Upper lobe of left lung (tissue), 6 donors: Measurements from ENCODE around the gene PTGFRN. TPM values are rescaled to one million over a fixed set of nuclear protein-coding genes. Genes with fewer than 3 reads are reported as not detected.
A peak's percentile ranks its signal among the peaks of the same experiment; 100 is the strongest.
"Not testable (repeated sequence)": the region's sequence is repeated elsewhere in the genome, so short reads cannot be mapped to it uniquely, and the experiment has no call there.

ENCODE experiments used
- ATAC-seq, 2 donors: fragments of 200-7000 bp; cut with Tn5 transposase; one replicate each; pipeline ENCODE4 v1.9.1; 2022; ENCODE audit warnings: mild to moderate bottlenecking in 2 of 2, moderate library complexity in 2 of 2; ENCODE audit not compliant: low FRiP score in 2 of 2
- DNase-seq, 2 donors: peaks; one replicate each; pipeline ENCODE4 v3.0.0-alpha.2; 2019 to 2020
- H3K27ac ChIP-seq, 4 donors: fragments of 200-600 bp; sonication (generic); one replicate each; pipeline ENCODE4 v1.5.1; 2016 to 2019
- H3K27me3 ChIP-seq, 4 donors: fragments of 200-600 bp; sonication (generic); one replicate each; pipeline ENCODE4 v1.5.1; 2017 to 2019
- H3K36me3 ChIP-seq, 4 donors: fragments of 200-600 bp; sonication (generic); one replicate each; pipeline ENCODE4 v1.5.1; 2016 to 2019
- H3K4me1 ChIP-seq, 4 donors: fragments of 200-600 bp; sonication (generic); one replicate each; pipeline ENCODE4 v1.5.1; 2018 to 2019
- H3K4me3 ChIP-seq, 4 donors: fragments of 200-600 bp; sonication (generic); one replicate each; pipeline ENCODE4 v1.5.1; 2017 to 2019; ENCODE audit warnings: mild to moderate bottlenecking in 2 of 4, moderate library complexity in 1 of 4
- H3K9me3 ChIP-seq, 4 donors: fragments of 200-600 bp; sonication (generic); one replicate each; pipeline ENCODE4 v1.5.1; 2018 to 2019
- EP300 ChIP-seq, 4 donors: sonication (generic); formaldehyde crosslinking; IDR thresholded peaks; one replicate each; pipeline ENCODE4 v1.5.1; 2017; ENCODE audit warnings: antibody characterized with exemption in 4 of 4, control low read depth in 2 of 4
- POLR2A ChIP-seq, 4 donors: fragments of 450-650 bp; IDR thresholded peaks; one replicate each; pipeline ENCODE4 v1.5.1; 2016 to 2017; ENCODE audit warnings: antibody characterized with exemption in 4 of 4, mild to moderate bottlenecking in 2 of 4
- POLR2AphosphoS5 ChIP-seq, 2 donors: sonication (generic); formaldehyde crosslinking; IDR thresholded peaks; one replicate each; pipeline ENCODE4 v1.5.1; 2017; ENCODE audit warnings: antibody characterized with exemption in 2 of 2
- WGBS, 2 donors: methylation state at CpG; one replicate each; pipeline ENCODE4 v1.1.5; 2017 to 2018; 5-methylcytosine and 5-hydroxymethylcytosine counted together
- total RNA-seq, 6 donors: library from RNA; depleted of rRNA in 4 of 6; stranded (reverse); fragments of >200 nt in 4 of 6; gene quantifications; one replicate each; pipeline versions ENCODE4 v1.1.0 to v1.2.1, GENCODE V29; 2016 to 2021
- TF ChIP-seq, protein P1 (sequence below), 6 experiments: fragments of 450-650 bp in 4 of 6; fragments of 200-600 bp in 2 of 6; sonication (generic) in 2 of 6; IDR thresholded peaks; one replicate each; pipeline ENCODE4 v1.5.1; 2016 to 2019; ENCODE audit warnings: antibody characterized with exemption in 6 of 6
- donor health status: DM: no; HTN: no; CAD: no; lungs with moderate emphysema.
- donor health status: DM: no; HTN: yes; CAD: no; lungs with severe emphysema.

Gene PTGFRN
- total RNA-seq, 6 donors from 2014 or later: 11.7 to 33.6 (median 20.1) TPM

DNA sequence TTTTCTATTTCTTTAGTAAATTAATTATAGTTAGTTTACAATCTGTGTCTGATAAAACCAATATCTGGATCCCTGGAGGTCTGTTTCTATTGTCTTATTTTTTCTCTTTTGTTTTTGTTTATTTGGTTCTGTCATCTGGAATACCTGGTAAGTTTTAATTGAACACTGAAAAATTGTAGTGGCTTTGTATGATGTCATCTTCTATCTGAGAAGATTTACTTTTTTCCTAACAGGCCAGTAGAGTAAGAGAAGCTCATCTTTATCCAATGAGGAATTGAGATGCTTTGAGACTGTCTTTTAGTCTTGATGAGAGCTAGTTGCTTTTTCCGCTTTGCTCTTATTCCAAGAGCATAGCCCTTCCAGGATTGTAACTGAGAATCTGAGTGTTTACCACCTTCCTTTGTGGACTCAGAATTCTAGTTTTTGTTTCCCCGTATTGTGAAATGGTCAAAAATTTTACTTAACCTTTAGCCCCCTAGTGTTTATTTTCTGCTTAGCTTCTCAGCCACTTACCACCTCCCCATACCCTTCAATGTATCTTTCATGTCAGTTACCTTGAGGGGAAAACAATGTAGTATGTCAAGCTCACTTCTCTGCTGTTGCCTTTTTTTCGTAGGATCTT, 25.0 kb downstream of the PTGFRN start:
- Histone ChIP-seq H3K27ac (no peak overlapping the region), H3K36me3 (no peaks in the 10 kb centered on the region), H3K27me3 (no peaks in the 10 kb centered on the region), H3K4me1 (peaks cover 0 to 7% (median 0%) of the 10 kb centered on the region in 4 donors), H3K4me3 (no peak overlapping the region), H3K9me3 (no peaks in the 10 kb centered on the region)
- TF ChIP-seq, protein P1, sequence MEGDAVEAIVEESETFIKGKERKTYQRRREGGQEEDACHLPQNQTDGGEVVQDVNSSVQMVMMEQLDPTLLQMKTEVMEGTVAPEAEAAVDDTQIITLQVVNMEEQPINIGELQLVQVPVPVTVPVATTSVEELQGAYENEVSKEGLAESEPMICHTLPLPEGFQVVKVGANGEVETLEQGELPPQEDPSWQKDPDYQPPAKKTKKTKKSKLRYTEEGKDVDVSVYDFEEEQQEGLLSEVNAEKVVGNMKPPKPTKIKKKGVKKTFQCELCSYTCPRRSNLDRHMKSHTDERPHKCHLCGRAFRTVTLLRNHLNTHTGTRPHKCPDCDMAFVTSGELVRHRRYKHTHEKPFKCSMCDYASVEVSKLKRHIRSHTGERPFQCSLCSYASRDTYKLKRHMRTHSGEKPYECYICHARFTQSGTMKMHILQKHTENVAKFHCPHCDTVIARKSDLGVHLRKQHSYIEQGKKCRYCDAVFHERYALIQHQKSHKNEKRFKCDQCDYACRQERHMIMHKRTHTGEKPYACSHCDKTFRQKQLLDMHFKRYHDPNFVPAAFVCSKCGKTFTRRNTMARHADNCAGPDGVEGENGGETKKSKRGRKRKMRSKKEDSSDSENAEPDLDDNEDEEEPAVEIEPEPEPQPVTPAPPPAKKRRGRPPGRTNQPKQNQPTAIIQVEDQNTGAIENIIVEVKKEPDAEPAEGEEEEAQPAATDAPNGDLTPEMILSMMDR (IDR thresholded peaks at IDR 0.05): peak in 3 of 6 experiments; percentile 15 to 37 (median 33)
- TF ChIP-seq POLR2AphosphoS5 (IDR thresholded peaks at IDR 0.05): no peak
- DNase-seq (no peak), ATAC-seq (no peak)
- 65 to 72% methylated on average over 2 of the region's 3 CpGs for WGBS, 2 donors

DNA sequence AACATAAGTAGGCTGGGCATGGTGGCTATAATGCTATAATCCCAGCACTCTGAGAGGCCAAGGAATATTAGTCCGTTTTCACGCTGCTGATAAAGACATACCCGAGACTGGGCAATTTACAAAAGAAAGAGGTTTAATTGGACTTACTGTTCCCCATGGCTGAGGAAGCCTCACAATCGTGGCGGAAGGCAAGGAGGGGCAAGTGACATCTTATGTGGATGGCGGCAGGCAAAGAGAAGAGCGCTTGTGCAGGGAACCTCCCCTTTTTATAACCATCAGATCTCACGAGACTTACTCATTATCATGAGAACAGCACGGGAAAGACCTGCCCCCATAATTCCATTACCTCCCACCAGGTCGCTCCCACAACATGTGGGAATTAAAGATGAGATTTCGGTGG, 28.5 kb downstream of the PTGFRN start:
- Histone ChIP-seq H3K27ac (no peak overlapping the region), H3K4me1 (peaks cover 0 to 7% (median 0%) of the 10 kb centered on the region in 4 donors), H3K27me3 (no peaks in the 10 kb centered on the region), H3K9me3 (no peaks in the 10 kb centered on the region), H3K4me3 (no peak overlapping the region), H3K36me3 (no peaks in the 10 kb centered on the region)
- WGBS, 2 donors: 95 to 97% methylated on average over 11 of the region's 11 CpGs
- no peak for ATAC-seq
- no peak for TF ChIP-seq POLR2A (IDR thresholded peaks at IDR 0.05)
- TF ChIP-seq, protein P1 (IDR thresholded peaks at IDR 0.05): no peak
- TF ChIP-seq POLR2AphosphoS5 (IDR thresholded peaks at IDR 0.05): no peak
- no peak for TF ChIP-seq EP300 (IDR thresholded peaks at IDR 0.05)
- no peak for DNase-seq

DNA sequence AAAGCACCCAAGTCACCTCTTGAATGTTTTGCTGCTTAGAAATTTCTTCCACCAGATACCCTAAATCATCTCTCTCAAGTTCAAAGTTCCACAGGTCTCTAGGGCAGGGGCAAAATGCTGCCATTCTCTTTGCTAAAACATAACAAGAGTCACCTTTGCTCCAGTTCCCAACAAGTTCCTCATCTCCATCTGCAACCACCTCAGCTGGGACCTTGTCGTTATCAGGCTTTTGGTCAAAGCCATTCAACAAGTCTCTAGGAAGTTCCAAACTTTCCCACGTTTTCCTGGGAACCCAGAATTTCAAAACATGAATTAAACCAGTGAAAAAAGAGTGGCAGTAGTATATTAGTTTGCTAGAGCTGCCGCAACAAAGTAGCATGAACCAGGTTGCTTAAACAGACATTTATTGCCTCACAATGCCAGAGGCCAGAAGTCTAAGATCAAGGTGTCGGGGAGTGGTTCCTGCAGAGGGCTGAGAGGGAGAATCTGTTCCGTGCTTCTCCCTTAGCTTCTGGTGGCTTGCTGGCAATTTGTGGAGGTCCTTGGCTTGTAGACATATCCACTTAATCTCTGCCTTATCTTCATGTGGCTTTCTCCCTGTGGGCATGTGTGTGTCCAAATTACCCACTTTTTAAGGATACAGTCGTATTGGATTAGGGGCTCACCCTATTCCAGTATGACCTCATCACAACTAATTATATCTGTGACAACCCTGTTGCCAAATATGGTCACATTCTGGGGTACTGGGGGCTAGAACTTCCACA, 30.2 kb downstream of the PTGFRN start:
- not testable (repeated sequence) for ATAC-seq, H3K9me3 ChIP-seq, H3K4me3 ChIP-seq, H3K4me1 ChIP-seq, DNase-seq, H3K27ac ChIP-seq, H3K27me3 ChIP-seq, H3K36me3 ChIP-seq
- WGBS, 2 donors: 67 to 73% methylated on average over 6 of the region's 6 CpGs

DNA sequence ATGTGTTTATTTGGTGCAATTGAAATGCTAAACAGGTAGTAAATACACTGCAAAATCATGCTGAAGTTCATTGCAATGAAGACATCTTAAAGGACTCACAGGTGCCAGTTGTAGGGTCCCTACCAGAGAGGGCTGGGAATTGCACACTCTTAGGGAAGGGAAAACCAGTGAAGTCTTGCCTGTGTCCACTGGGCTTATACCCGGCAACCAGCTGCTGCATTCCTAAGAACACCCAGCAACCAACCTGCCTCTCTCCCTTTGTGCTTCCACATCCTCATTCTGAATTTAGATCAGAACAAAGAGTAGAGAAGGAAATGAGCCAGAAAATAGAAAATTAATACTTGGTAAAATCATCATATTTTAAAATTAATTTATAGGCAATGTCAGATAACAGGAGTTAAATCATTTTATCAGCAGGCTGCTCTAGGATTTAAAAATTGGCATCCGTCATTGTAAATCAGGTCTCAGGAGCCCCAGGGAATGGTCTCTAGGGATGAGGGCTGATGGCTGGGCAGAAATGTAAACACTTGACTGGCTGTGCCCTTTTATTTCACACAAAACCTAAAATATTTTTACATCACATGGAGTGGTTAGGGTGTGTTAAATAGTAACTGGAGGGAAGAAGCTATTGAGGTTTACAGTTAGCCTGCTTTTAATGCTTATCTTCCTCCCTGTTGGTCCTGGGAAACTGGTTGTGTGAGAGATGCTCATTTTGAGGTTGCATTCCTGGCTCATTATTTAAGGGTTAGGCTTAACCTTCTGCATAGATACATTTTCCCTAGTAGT, 31.3 kb downstream of the PTGFRN start:
- peaks cover 0 to 6% (median 0%) of the 10 kb centered on the region in 4 donors for H3K36me3 ChIP-seq
- TF ChIP-seq EP300 (IDR thresholded peaks at IDR 0.05) (no peak), POLR2AphosphoS5 (IDR thresholded peaks at IDR 0.05) (no peak), POLR2A (IDR thresholded peaks at IDR 0.05) (no peak)
- TF ChIP-seq, protein P1 (IDR thresholded peaks at IDR 0.05): no peak
- no peak overlapping the region for H3K4me3 ChIP-seq
- DNase-seq (no peak), ATAC-seq (no peak)
- H3K4me1 ChIP-seq: no peaks in the 10 kb centered on the region
- WGBS, 2 donors: 64 to 76% methylated on average over 2 of the region's 2 CpGs
- H3K27ac ChIP-seq: no peak overlapping the region
- no peaks in the 10 kb centered on the region for H3K27me3 ChIP-seq
- H3K9me3 ChIP-seq: no peaks in the 10 kb centered on the region

DNA sequence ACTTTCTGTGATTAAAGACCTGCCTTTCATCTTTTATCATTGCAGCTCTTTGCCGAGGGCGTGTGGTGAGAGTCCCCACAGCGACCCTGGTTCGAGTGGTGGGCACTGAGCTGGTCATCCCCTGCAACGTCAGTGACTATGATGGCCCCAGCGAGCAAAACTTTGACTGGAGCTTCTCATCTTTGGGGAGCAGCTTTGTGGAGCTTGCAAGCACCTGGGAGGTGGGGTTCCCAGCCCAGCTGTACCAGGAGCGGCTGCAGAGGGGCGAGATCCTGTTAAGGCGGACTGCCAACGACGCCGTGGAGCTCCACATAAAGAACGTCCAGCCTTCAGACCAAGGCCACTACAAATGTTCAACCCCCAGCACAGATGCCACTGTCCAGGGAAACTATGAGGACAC, 32.0 kb downstream of the PTGFRN start:
- H3K4me3 ChIP-seq: no peak overlapping the region
- H3K9me3 ChIP-seq: no peaks in the 10 kb centered on the region
- TF ChIP-seq EP300 (IDR thresholded peaks at IDR 0.05) (no peak), POLR2A (IDR thresholded peaks at IDR 0.05) (no peak), POLR2AphosphoS5 (IDR thresholded peaks at IDR 0.05) (no peak)
- TF ChIP-seq, protein P1 (IDR thresholded peaks at IDR 0.05): no peak
- ATAC-seq (no peak), DNase-seq (peak in 1 of 2 donors; percentile 14)
- peaks cover 0 to 6% (median under 1%) of the 10 kb centered on the region in 4 donors for H3K36me3 ChIP-seq
- H3K27ac ChIP-seq: no peak overlapping the region
- H3K27me3 ChIP-seq: no peaks in the 10 kb centered on the region
- no peaks in the 10 kb centered on the region for H3K4me1 ChIP-seq
- 89 to 93% methylated on average over 7 to 13 of the region's 13 CpGs for WGBS, 2 donors
